ENCODE results near the gene CCDC148. TPM values are rescaled to one million over a fixed set of nuclear protein-coding genes. Genes with fewer than 3 reads are reported as not detected.

CCDC148 gene
- total and polyA plus RNA-seq, 2 donors (not counting 1 experiment from before 2014, with no cell fraction given) = not detected

DNA sequence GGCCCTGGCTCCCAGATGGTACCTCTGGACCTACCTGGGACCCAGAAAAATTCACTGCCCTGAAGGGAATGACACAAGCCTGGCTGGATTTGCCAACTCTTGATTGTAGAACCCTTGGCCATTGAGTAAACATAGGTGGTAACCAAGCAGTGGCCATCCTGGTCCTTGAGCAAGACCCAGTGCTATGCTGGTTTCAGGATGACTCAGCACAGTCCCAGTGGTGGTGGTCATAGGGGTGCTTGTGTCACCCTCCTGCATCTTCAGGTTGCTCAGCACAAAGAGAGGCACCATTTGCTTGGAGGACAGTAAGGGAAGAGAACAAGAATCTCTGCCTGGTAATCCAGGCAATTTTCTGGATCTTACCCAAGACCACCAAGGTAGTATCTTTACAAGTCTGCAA is 302.0 kb downstream of the CCDC148 start:
- Mint-ChIP-seq H3K27ac (no peak overlapping the region), H3K4me3 (no peak overlapping the region), H3K9me3 (ENCODE audit: insufficient read depth) (no peaks in the 10 kb centered on the region), H3K4me1 (no peaks in the 10 kb centered on the region), H3K27me3 (peaks cover 6% of the 10 kb centered on the region)
- Histone ChIP-seq H3K27ac (ENCODE audit: low read length in 2 of 2) (no peak overlapping the region), H4K20me1 (ENCODE audit: control insufficient read depth, insufficient read depth, low read length, poor library complexity, severe bottlenecking) (no peaks in the 10 kb centered on the region), H3K36me3 (replicated peaks in 1 of 2; ENCODE audit: control extremely low read depth in 1 of 2, control insufficient read depth in 1 of 2, extremely low read depth in 1 of 2, insufficient read depth in 2 of 2, low read length in 1 of 2) (no peaks in the 10 kb centered on the region), H3K4me2 (replicated peaks; ENCODE audit: low read depth, low read length, poor library complexity, severe bottlenecking) (no peak overlapping the region), H3K4me3 (ENCODE audit: control extremely low read depth in 1 of 5, extremely low read depth in 1 of 5, insufficient read depth in 1 of 5, low read depth in 2 of 5, low read length in 4 of 5) (no peak overlapping the region), H3K79me2 (ENCODE audit: control insufficient read depth, insufficient read depth, low read length) (no peaks in the 10 kb centered on the region), H3K4me1 (ENCODE audit: control insufficient read depth in 2 of 2, insufficient read depth in 2 of 2, low read length in 2 of 2) (no peaks in the 10 kb centered on the region), H3K9me3 (ENCODE audit: control extremely low read depth in 1 of 3, control insufficient read depth in 2 of 3, insufficient read depth in 1 of 3, low read length in 2 of 3) (peaks cover 0 to 9% (median 0%) of the 10 kb centered on the region in 3 donors), H2AFZ (ENCODE audit: insufficient read depth, low read depth, low read length, poor library complexity, severe bottlenecking) (no peak overlapping the region), H3K27me3 (replicated peaks in 1 of 4; ENCODE audit: control extremely low read depth in 1 of 4, control insufficient read depth in 3 of 4, insufficient read depth in 4 of 4, low read length in 3 of 4) (no peaks in the 10 kb centered on the region), H3K9ac (ENCODE audit: low read length) (no peak overlapping the region)
- CTCF ChIA-PET = no interaction called here
- intact Hi-C loops (cut with micrococcal nuclease) = no loop called here
- DNase-seq (no peak), ATAC-seq (ENCODE audit: low read depth) (no peak)
- TF ChIP-seq EZH2 (IDR thresholded peaks at IDR 0.05; ENCODE audit: borderline replicate concordance, insufficient read depth, low read depth, low read length, poor library complexity, severe bottlenecking) = no peak
- TF ChIP-seq, protein P1, sequence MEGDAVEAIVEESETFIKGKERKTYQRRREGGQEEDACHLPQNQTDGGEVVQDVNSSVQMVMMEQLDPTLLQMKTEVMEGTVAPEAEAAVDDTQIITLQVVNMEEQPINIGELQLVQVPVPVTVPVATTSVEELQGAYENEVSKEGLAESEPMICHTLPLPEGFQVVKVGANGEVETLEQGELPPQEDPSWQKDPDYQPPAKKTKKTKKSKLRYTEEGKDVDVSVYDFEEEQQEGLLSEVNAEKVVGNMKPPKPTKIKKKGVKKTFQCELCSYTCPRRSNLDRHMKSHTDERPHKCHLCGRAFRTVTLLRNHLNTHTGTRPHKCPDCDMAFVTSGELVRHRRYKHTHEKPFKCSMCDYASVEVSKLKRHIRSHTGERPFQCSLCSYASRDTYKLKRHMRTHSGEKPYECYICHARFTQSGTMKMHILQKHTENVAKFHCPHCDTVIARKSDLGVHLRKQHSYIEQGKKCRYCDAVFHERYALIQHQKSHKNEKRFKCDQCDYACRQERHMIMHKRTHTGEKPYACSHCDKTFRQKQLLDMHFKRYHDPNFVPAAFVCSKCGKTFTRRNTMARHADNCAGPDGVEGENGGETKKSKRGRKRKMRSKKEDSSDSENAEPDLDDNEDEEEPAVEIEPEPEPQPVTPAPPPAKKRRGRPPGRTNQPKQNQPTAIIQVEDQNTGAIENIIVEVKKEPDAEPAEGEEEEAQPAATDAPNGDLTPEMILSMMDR (IDR thresholded peaks at IDR 0.05) = no peak
- POLR2A ChIA-PET = no interaction called here

DNA sequence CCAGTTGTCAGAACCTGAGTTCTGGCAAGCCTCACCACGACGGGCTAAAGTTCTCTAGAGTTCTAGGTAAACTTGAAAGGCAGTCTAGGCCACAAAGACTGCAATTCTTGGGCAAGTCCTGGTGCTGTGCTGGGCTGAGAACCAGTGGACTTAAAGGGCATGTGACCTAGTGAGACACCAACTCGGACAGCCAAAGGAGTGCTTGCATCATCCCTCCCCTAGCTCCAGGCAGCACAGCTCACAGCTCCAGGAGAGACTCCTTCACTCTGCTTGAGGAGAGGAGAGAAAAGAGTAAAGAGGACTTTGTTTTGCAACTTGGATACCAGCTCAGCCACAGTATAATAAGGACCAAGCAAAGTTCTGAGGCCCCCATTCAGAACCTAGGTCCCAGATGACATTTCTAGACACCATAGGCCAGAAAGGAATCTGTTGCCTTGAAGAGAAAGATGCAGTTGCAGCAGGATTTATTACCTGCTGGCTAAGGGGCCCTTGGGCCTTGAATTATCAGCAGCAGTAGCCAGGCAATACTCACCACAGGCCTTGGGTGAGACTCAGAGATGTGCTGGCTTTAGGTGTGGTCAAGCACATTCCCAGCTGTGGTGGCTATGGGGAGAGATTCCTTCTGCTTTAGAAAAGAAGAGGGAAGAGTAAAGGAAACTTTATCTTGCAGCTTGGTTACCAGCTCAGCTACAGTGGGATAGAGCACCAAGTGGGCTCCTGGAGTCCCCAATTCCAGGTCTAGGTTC is 303.1 kb downstream of the CCDC148 start:
- Mint-ChIP-seq H3K9me3 (ENCODE audit: insufficient read depth) (no peaks in the 10 kb centered on the region), H3K4me1 (no peaks in the 10 kb centered on the region), H3K4me3 (no peak overlapping the region), H3K27me3 (peaks cover 7% of the 10 kb centered on the region), H3K27ac (no peak overlapping the region)
- ChIA-PET CTCF (no interaction called here), POLR2A (no interaction called here)
- peaks cover 0 to 9% (median 0%) of the 10 kb centered on the region in 3 donors for H3K9me3 ChIP-seq (ENCODE audit: control extremely low read depth in 1 of 3, control insufficient read depth in 2 of 3, insufficient read depth in 1 of 3, low read length in 2 of 3)
- WGBS (ENCODE audit: insufficient coverage) = 87% methylated on average over 2 of the region's 3 CpGs
- no peak overlapping the region for H3K4me3 ChIP-seq (ENCODE audit: control extremely low read depth in 1 of 5, extremely low read depth in 1 of 5, insufficient read depth in 1 of 5, low read depth in 2 of 5, low read length in 4 of 5)
- no peak overlapping the region for H2AFZ ChIP-seq (ENCODE audit: insufficient read depth, low read depth, low read length, poor library complexity, severe bottlenecking)
- intact Hi-C loops (cut with micrococcal nuclease) = no loop called here
- no peak for TF ChIP-seq EZH2 (IDR thresholded peaks at IDR 0.05; ENCODE audit: borderline replicate concordance, insufficient read depth, low read depth, low read length, poor library complexity, severe bottlenecking)
- TF ChIP-seq, protein P1 (IDR thresholded peaks at IDR 0.05) = no peak
- no peaks in the 10 kb centered on the region for H3K79me2 ChIP-seq (ENCODE audit: control insufficient read depth, insufficient read depth, low read length)
- ATAC-seq (ENCODE audit: low read depth) (no peak), DNase-seq (no peak)
- H3K9ac ChIP-seq (ENCODE audit: low read length) = no peak overlapping the region
- no peaks in the 10 kb centered on the region for H3K27me3 ChIP-seq (replicated peaks in 1 of 4; ENCODE audit: control extremely low read depth in 1 of 4, control insufficient read depth in 3 of 4, insufficient read depth in 4 of 4, low read length in 3 of 4)
- H3K4me2 ChIP-seq (replicated peaks; ENCODE audit: low read depth, low read length, poor library complexity, severe bottlenecking) = no peak overlapping the region
- no peaks in the 10 kb centered on the region for H4K20me1 ChIP-seq (ENCODE audit: control insufficient read depth, insufficient read depth, low read length, poor library complexity, severe bottlenecking)
- no peak overlapping the region for H3K27ac ChIP-seq (ENCODE audit: low read length in 2 of 2)
- no peaks in the 10 kb centered on the region for H3K36me3 ChIP-seq (replicated peaks in 1 of 2; ENCODE audit: control extremely low read depth in 1 of 2, control insufficient read depth in 1 of 2, extremely low read depth in 1 of 2, insufficient read depth in 2 of 2, low read length in 1 of 2)
- no peaks in the 10 kb centered on the region for H3K4me1 ChIP-seq (ENCODE audit: control insufficient read depth in 2 of 2, insufficient read depth in 2 of 2, low read length in 2 of 2)
